GM12801 (cell line): Measurements from ENCODE around the gene NTM.

Experiments used
- CTCF ChIP-seq: IDR thresholded peaks from one replicate; pipeline ENCODE4 v1.5.1; 2011; ENCODE audit warnings: control low read depth; ENCODE audit not compliant: insufficient read length; ENCODE audit errors: extremely low read depth

Gene NTM

DNA sequence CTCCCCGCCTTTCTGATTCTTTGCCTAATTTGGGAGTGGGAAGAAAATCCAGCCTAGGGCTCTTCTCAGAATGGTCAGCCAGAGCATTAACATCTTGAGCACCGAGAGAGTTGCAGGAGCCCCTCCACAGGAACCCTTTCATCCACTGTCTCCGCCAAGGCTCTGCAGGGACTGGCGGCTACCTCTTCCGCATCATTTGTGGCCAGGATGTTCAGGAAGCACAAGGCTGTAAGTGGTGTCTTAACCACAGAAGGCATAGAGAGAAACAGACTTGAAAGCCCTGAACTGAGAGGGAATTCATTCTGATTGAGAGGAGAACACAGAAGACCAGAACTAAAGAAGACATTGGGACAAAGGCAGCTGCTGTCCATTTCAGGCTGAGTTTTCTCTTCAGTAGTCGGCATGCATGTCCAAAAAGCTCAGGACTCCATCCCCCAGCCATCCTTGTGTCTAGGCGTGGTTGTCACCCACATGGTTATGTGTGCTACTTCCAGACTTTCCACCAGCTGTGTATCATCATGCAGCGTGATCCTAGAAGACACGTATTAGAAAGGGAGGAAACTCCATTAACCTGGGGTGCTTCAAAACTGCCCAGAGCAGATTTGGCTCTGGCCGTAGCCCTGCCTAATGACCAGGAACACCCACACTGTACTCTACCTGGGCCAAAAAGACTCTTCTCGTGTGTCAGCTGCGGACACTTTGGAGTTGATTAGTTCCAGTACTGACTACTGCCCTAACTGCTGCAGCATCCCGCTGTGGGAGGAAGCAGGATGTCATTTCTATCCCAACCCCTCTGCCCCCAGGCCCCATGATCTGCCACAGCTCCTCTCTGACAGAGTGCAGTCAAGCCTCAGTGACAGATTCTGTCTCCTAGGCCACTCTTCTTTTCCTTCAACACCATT lies 725.1 kb downstream of the NTM start:
- TF ChIP-seq CTCF: no peak

GRCh38 chr11:132096132-132096825 lies 725.9 kb downstream of the NTM start:
- TF ChIP-seq CTCF: no peak

GRCh38 chr11:132099692-132100091 lies 729.3 kb downstream of the NTM start:
- no peak for TF ChIP-seq CTCF

- TF ChIP-seq CTCF: no peak
These were observed 730.2 kb downstream of the NTM start for GRCh38 chr11:132100583-132100982.

- TF ChIP-seq CTCF: no peak
These were observed 731.5 kb downstream of the NTM start for GRCh38 chr11:132101881-132102280.

- no peak for TF ChIP-seq CTCF
These were observed 732.6 kb downstream of the NTM start for GRCh38 chr11:132103021-132103420.

GRCh38 chr11:132106096-132106982 lies 735.9 kb downstream of the NTM start:
- TF ChIP-seq CTCF: no peak
